Measurements from ENCODE around the gene MUC6. TPM values are rescaled to one million over a fixed set of nuclear protein-coding genes. Genes with fewer than 3 reads are reported as not detected.
A peak's percentile ranks its signal among the peaks of the same experiment; 100 is the strongest.

Gene MUC6
- total RNA-seq, 4 donors from 2014 or later: under 0.01 to 2.7 (median under 0.01) TPM; not detected in 1

DNA sequence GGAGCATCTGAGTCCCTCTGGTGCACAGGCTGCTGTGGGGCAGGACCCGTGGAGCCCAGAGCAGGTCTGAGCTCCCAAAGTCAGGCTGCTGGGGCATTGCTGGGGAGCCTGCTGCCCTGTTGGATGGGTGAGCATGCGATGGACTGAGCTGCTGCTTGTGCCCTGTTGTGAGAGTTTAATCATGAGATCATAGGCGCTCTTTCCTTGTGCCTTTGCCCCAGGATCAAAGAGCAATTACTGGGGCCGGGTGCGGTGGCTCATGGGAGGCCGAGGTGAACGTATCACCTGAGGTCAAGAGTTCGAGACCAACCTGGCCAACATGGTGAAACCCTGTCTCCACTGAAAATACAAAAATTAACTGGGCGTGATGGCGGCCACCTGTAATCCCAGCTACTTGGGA is 37.5 kb downstream of the MUC6 start:
- TF ChIP-seq EP300 (IDR thresholded peaks at IDR 0.05) (no peak), POLR2A (IDR thresholded peaks at IDR 0.05) (no peak)
- TF ChIP-seq, protein P1, sequence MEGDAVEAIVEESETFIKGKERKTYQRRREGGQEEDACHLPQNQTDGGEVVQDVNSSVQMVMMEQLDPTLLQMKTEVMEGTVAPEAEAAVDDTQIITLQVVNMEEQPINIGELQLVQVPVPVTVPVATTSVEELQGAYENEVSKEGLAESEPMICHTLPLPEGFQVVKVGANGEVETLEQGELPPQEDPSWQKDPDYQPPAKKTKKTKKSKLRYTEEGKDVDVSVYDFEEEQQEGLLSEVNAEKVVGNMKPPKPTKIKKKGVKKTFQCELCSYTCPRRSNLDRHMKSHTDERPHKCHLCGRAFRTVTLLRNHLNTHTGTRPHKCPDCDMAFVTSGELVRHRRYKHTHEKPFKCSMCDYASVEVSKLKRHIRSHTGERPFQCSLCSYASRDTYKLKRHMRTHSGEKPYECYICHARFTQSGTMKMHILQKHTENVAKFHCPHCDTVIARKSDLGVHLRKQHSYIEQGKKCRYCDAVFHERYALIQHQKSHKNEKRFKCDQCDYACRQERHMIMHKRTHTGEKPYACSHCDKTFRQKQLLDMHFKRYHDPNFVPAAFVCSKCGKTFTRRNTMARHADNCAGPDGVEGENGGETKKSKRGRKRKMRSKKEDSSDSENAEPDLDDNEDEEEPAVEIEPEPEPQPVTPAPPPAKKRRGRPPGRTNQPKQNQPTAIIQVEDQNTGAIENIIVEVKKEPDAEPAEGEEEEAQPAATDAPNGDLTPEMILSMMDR (IDR thresholded peaks at IDR 0.05): no peak
- 95 to 97% methylated on average over 10 of the region's 10 CpGs for WGBS, 2 donors
- Histone ChIP-seq H3K27ac (no peak overlapping the region), H3K36me3 (peaks cover 2 to 92% (median 22%) of the 10 kb centered on the region in 3 donors), H3K27me3 (no peaks in the 10 kb centered on the region), H3K9me3 (no peaks in the 10 kb centered on the region), H3K4me1 (peaks cover 0 to 18% (median 0%) of the 10 kb centered on the region in 4 donors), H3K4me3 (no peak overlapping the region)
- DNase-seq (ENCODE audit: low spot score in 2 of 2): no peak

DNA sequence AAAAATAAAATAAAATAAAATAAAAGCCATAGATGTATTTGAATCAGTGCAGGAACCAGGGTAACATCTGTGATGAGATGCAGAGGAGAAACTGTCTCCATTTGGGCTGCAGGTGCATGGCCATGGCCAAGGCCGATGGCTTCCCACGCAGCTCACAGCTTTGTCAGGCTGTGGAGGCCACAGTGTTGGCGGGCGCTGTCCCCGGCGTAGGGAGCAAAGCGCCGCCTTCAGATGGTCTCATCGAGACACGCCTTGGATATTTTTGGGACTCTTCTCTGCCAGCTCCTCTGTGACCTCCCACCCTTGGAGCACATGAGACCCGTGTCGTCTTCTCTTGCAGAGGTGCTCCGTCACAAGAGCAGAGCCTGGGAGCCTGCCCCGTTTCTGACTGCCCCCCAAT is 38.6 kb downstream of the MUC6 start:
- no peak overlapping the region for H3K4me3 ChIP-seq
- TF ChIP-seq, protein P1 (IDR thresholded peaks at IDR 0.05): no peak
- no peak for TF ChIP-seq POLR2A (IDR thresholded peaks at IDR 0.05)
- TF ChIP-seq EP300 (IDR thresholded peaks at IDR 0.05): no peak
- no peaks in the 10 kb centered on the region for H3K9me3 ChIP-seq
- 86 to 87% methylated on average over 14 of the region's 14 CpGs for WGBS, 2 donors
- H3K27ac ChIP-seq: peak overlapping the region in 1 of 4 donors; percentile 80
- H3K4me1 ChIP-seq: peaks cover 0 to 14% (median 0%) of the 10 kb centered on the region in 4 donors
- peaks cover 11 to 93% (median 29%) of the 10 kb centered on the region in 3 donors for H3K36me3 ChIP-seq
- H3K27me3 ChIP-seq: no peaks in the 10 kb centered on the region
- DNase-seq (ENCODE audit: low spot score in 2 of 2): no peak

DNA sequence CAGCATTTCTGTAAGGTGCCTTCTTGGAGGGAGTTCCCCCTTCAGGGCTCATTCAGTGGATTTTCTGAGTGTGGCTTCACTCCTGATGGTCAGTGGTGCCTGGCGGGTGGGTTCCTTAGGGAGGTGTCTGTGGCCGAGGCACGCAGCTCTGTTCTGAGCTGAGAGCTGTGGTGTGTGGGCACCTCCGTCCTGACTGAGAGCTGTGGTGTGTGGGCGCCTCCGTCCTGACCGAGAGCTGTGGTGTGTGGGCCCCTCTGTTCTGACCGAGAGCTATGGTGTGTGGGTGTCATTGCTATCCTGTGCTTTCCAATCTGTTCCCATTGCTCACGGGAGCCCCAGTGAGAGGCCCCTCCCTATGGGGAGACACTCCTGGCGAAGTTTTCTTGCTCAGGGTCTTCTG is 39.8 kb downstream of the MUC6 start:
- no peak for TF ChIP-seq EP300 (IDR thresholded peaks at IDR 0.05)
- no peak for TF ChIP-seq POLR2A (IDR thresholded peaks at IDR 0.05)
- no peaks in the 10 kb centered on the region for H3K9me3 ChIP-seq
- H3K36me3 ChIP-seq: peaks cover 11 to 93% (median 21%) of the 10 kb centered on the region in 3 donors
- no peaks in the 10 kb centered on the region for H3K27me3 ChIP-seq
- DNase-seq (ENCODE audit: low spot score in 2 of 2): no peak
- no peak overlapping the region for H3K4me3 ChIP-seq
- WGBS, 2 donors: 55 to 68% methylated on average over 8 to 10 of the region's 10 CpGs
- peaks cover 0 to 12% (median 0%) of the 10 kb centered on the region in 4 donors for H3K4me1 ChIP-seq
- peak overlapping the region in 2 of 4 donors; percentile 60 to 80 for H3K27ac ChIP-seq

DNA sequence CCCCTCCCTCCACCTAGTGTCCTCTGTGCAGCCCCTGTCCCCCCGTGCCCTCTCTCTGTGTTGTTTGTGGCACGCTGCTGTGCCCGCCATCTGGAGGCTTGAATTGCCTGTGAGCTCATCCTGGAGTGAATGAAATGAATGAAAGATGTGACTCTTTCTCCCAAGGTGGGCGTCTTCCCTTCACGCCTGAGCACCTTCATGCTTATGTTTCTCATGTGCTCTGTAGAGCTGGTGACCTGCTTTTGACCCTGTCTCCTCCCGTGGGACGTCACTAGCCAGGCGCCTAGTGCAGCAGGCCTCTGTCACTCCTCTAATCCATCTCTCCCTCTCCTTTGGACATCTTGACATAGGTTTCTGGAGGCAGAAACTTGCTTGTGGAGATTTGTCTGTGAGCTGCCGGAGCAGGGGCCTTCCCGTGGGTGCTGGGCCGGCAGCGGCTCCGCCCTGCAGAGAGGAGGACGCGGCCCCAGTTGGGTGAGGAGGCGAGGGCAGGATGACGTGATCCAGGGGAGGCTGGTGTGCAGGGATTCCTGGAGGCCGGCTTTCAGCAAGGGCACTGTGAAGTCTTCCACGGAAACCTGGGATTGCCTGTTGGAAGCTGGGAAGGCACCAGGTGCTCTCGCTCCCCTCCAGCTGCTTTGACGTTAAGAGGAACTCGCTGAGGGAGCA is 40.6 kb downstream of the MUC6 start:
- TF ChIP-seq, protein P1 (IDR thresholded peaks at IDR 0.05): no peak
- peak in 1 of 2 donors; percentile 11 for TF ChIP-seq EP300 (IDR thresholded peaks at IDR 0.05)
- TF ChIP-seq POLR2A (IDR thresholded peaks at IDR 0.05): no peak
- DNase-seq (ENCODE audit: low spot score in 2 of 2): no peak
- peaks cover 0 to 17% (median 0%) of the 10 kb centered on the region in 4 donors for H3K4me1 ChIP-seq
- no peaks in the 10 kb centered on the region for H3K9me3 ChIP-seq
- peaks cover 11 to 93% (median 21%) of the 10 kb centered on the region in 3 donors for H3K36me3 ChIP-seq
- no peaks in the 10 kb centered on the region for H3K27me3 ChIP-seq
- 52 to 59% methylated on average over 21 to 22 of the region's 22 CpGs for WGBS, 2 donors
- peak overlapping the region in 3 of 4 donors; percentile 34 to 80 (median 60) for H3K27ac ChIP-seq
- no peak overlapping the region for H3K4me3 ChIP-seq

DNA sequence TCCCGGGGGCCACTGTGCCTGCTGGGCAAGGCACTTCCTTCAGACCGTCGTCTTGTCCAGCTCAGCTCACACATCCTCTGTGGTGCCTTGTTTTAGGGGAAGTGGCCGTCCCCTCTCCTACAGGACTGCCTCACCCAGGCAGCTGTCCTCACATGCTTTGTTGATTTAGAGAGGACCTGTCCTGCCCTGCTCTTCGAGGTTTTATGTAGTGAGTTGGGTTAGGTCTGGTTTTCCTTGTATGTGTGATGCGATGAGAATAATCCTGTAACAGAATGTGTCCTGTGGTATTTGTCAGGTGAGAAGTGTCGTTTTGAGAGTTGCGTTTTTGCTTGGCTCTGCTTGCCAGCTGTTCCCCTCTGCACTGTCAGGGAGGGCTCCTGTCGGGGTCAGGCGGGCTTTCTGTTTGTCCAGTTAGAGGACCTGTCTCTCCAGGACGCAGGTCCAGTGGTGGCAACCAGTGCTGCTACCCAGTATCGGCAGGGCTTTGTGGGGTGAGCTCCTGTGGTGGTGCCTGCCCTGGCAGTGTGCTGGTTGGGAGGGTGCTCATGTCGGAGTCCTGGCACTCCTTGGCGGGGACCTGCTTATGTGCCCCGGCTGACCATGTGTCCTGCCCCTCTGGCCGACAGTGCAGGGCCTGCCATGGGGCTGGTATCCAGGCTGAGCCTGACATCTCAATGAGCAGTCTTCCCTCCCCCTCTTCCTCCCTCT is 41.3 kb downstream of the MUC6 start:
- Histone ChIP-seq H3K4me1 (peaks cover 0 to 17% (median 0%) of the 10 kb centered on the region in 4 donors), H3K27me3 (no peaks in the 10 kb centered on the region), H3K36me3 (peaks cover 11 to 93% (median 21%) of the 10 kb centered on the region in 3 donors), H3K9me3 (no peaks in the 10 kb centered on the region), H3K27ac (peak overlapping the region in 2 of 4 donors; percentile 60 to 80), H3K4me3 (no peak overlapping the region)
- 77 to 78% methylated on average over 14 to 16 of the region's 16 CpGs for WGBS, 2 donors
- no peak for DNase-seq (ENCODE audit: low spot score in 2 of 2)
- TF ChIP-seq, protein P1 (IDR thresholded peaks at IDR 0.05): no peak
- TF ChIP-seq EP300 (IDR thresholded peaks at IDR 0.05) (no peak), POLR2A (IDR thresholded peaks at IDR 0.05) (no peak)
